B cell (primary cell): ENCODE measurements around the gene TCF3.

Experiments
- CTCF ChIP-seq: fragments of 200-600 bp; IDR thresholded peaks from one replicate; pipeline ENCODE4 v1.8.0; 2022; ENCODE audit warnings: antibody characterized with exemption, mild to moderate bottlenecking
- EZH2 ChIP-seq: IDR thresholded peaks from 2 replicates; pipeline ENCODE4 v1.6.1; 2012; ENCODE audit warnings: borderline replicate concordance, low read depth, mild to moderate bottlenecking, moderate library complexity, low read length; ENCODE audit not compliant: insufficient read depth, poor library complexity, severe bottlenecking

DNA sequence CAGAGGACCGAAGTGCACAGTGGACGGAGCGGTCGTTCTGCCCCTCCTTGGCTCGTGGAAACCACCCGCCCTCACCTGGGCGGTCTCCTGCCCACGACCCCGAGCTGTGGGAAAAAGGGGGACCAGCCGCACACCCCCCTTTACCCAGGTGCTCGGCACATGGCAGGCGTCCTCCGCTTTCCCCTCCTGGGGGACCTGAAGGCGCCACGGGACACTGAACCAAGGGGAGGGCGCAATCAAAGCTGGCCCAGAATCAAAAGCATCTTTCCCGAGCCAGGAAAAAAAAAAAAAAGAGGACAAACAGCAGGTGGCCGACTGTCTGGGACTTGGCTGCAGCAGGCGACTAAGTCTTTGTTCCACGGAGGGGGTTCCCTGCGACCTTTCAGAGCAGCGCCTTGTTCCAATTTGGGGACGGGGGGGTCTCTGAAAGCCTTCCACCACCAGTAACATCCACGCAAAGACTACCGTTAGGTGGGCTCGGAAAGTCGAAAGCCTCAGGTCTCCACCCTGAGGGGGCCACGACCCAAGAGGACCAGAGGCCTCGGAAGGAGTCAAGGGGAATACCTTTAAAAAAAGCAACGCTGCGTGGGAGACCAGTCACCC lies 60.9 kb downstream of the TCF3 start:
- no peak for TF ChIP-seq CTCF
- TF ChIP-seq EZH2: no peak
